H1 (cell line): ENCODE data around the gene LOXL1. TPM values are rescaled to one million over a fixed set of nuclear protein-coding genes. Genes with fewer than 3 reads are reported as not detected.

Source experiments
- CHD2 ChIP-seq: IDR thresholded peaks from 2 replicates; pipeline ENCODE4 v1.6.1; 2012; ENCODE audit warnings: low read length, improper control_type of control experiment
- CREB1 ChIP-seq: IDR thresholded peaks from 2 replicates; pipeline ENCODE4 v1.6.1; 2012; ENCODE audit warnings: inconsistent platforms
- CTBP2 ChIP-seq: IDR thresholded peaks from 2 replicates; pipeline ENCODE4 v1.7.0; 2011; ENCODE audit warnings: borderline replicate concordance, mild to moderate bottlenecking, moderate library complexity, mixed read lengths, low read length; ENCODE audit not compliant: insufficient read depth, insufficient read length
- KDM1A ChIP-seq: fragments of 200-600, 300-600 bp; sonication (generic); IDR thresholded peaks from 2 replicates; pipeline ENCODE4 v1.7.1; 2016; ENCODE audit warnings: mild to moderate bottlenecking, low read length, borderline replicate concordance
- SAP30 ChIP-seq: fragments of 300-600 bp; sonication (generic); IDR thresholded peaks from 2 replicates; pipeline ENCODE4 v1.7.1; 2012; ENCODE audit warnings: low read length, moderate library complexity, mild to moderate bottlenecking, inconsistent platforms; ENCODE audit not compliant: insufficient read depth, insufficient replicate concordance
- SP1 ChIP-seq: IDR thresholded peaks from 2 replicates; pipeline ENCODE4 v1.6.1; 2011; ENCODE audit warnings: low read depth, low read length
- SP4 ChIP-seq: IDR thresholded peaks from 2 replicates; pipeline ENCODE4 v1.6.1; 2012; ENCODE audit warnings: low read length, inconsistent platforms
- SUZ12 ChIP-seq: fragments of 200-600 bp; sonication (generic); IDR thresholded peaks from 2 replicates; pipeline ENCODE4 v1.6.1; 2012; ENCODE audit warnings: mild to moderate bottlenecking, inconsistent platforms, low read length, moderate library complexity, mixed read lengths
- polyA plus RNA-seq, 7 experiments: library from polyadenylated mRNA; depleted of rRNA in 3 of 7; stranded (reverse) in 5 of 7; unstranded in 2 of 7; fragments of >200 nt in 5 of 7; fragments of 200-250 nt in 2 of 7; gene quantifications; 1 replicate in 5 of 7; 2 replicates in 1 of 7; 4 replicates in 1 of 7; pipeline versions ENCODE4 v1.2.1 to v1.2.3, GENCODE V29; 2011 to 2013; ENCODE audit warnings: missing spikeins in 2 of 7, mixed read lengths in 2 of 7
- total RNA-seq: library from RNA; stranded (reverse); fragmentation: NEBNext Ultra II Directional; extraction: Animal tissue kit (Norgen Biotek cat#: 25700); gene quantifications from 2 replicates; pipeline ENCODE4 v1.2.1, GENCODE V29; 2021
- TF ChIP-seq, protein P1 (sequence below): IDR thresholded peaks from 2 replicates; pipeline ENCODE4 v1.6.1; 2011; ENCODE audit warnings: low read depth, mild to moderate bottlenecking, low read length; ENCODE audit not compliant: insufficient read depth
- TF ChIP-seq, protein P2 (sequence below): fragments of 300-600 bp; sonication (generic); IDR thresholded peaks from 2 replicates; pipeline ENCODE4 v1.7.1; 2012; ENCODE audit warnings: low read length, moderate library complexity, mild to moderate bottlenecking, inconsistent platforms; ENCODE audit not compliant: insufficient replicate concordance

LOXL1 gene
- total and polyA plus RNA-seq, 2 of the 8 experiments (the other 6 are each of a cell fraction or from before 2014, with no cell fraction given): 8.1 to 14.4 TPM

DNA sequence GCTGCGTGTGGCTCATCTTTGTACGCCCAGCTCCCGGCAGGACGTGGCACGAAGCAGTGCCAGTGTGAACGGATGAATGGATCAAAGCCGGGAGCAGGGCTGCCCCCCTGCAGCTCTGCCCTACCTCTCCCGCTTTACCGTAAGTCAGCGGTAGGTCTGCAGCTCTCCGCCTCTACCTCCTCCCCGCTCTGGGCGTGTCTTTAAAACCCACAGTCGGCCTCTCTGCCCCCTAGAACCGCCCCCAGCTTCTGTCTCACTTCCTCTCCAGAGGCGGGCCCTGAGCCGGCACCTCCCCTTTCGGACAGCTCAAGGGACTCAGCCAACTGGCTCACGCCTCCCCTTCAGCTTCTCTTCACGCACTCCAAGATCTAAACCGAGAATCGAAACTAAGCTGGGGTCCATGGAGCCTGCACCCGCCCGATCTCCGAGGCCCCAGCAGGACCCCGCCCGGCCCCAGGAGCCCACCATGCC is 68.2 kb downstream of the LOXL1 start, which contains the start of gene PML (continued):
- TF ChIP-seq CHD2: no peak
- 0 out of 2 replicates have a peak, but pooled peaks have one; percentile 57 for TF ChIP-seq SP1
- TF ChIP-seq, protein P1, sequence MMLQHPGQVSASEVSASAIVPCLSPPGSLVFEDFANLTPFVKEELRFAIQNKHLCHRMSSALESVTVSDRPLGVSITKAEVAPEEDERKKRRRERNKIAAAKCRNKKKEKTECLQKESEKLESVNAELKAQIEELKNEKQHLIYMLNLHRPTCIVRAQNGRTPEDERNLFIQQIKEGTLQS: no peak
- no peak for TF ChIP-seq CREB1
- TF ChIP-seq KDM1A: no peak
- 0 out of 2 replicates have a peak, but pooled peaks have one; percentile 19 for TF ChIP-seq SP4
- TF ChIP-seq, protein P2, sequence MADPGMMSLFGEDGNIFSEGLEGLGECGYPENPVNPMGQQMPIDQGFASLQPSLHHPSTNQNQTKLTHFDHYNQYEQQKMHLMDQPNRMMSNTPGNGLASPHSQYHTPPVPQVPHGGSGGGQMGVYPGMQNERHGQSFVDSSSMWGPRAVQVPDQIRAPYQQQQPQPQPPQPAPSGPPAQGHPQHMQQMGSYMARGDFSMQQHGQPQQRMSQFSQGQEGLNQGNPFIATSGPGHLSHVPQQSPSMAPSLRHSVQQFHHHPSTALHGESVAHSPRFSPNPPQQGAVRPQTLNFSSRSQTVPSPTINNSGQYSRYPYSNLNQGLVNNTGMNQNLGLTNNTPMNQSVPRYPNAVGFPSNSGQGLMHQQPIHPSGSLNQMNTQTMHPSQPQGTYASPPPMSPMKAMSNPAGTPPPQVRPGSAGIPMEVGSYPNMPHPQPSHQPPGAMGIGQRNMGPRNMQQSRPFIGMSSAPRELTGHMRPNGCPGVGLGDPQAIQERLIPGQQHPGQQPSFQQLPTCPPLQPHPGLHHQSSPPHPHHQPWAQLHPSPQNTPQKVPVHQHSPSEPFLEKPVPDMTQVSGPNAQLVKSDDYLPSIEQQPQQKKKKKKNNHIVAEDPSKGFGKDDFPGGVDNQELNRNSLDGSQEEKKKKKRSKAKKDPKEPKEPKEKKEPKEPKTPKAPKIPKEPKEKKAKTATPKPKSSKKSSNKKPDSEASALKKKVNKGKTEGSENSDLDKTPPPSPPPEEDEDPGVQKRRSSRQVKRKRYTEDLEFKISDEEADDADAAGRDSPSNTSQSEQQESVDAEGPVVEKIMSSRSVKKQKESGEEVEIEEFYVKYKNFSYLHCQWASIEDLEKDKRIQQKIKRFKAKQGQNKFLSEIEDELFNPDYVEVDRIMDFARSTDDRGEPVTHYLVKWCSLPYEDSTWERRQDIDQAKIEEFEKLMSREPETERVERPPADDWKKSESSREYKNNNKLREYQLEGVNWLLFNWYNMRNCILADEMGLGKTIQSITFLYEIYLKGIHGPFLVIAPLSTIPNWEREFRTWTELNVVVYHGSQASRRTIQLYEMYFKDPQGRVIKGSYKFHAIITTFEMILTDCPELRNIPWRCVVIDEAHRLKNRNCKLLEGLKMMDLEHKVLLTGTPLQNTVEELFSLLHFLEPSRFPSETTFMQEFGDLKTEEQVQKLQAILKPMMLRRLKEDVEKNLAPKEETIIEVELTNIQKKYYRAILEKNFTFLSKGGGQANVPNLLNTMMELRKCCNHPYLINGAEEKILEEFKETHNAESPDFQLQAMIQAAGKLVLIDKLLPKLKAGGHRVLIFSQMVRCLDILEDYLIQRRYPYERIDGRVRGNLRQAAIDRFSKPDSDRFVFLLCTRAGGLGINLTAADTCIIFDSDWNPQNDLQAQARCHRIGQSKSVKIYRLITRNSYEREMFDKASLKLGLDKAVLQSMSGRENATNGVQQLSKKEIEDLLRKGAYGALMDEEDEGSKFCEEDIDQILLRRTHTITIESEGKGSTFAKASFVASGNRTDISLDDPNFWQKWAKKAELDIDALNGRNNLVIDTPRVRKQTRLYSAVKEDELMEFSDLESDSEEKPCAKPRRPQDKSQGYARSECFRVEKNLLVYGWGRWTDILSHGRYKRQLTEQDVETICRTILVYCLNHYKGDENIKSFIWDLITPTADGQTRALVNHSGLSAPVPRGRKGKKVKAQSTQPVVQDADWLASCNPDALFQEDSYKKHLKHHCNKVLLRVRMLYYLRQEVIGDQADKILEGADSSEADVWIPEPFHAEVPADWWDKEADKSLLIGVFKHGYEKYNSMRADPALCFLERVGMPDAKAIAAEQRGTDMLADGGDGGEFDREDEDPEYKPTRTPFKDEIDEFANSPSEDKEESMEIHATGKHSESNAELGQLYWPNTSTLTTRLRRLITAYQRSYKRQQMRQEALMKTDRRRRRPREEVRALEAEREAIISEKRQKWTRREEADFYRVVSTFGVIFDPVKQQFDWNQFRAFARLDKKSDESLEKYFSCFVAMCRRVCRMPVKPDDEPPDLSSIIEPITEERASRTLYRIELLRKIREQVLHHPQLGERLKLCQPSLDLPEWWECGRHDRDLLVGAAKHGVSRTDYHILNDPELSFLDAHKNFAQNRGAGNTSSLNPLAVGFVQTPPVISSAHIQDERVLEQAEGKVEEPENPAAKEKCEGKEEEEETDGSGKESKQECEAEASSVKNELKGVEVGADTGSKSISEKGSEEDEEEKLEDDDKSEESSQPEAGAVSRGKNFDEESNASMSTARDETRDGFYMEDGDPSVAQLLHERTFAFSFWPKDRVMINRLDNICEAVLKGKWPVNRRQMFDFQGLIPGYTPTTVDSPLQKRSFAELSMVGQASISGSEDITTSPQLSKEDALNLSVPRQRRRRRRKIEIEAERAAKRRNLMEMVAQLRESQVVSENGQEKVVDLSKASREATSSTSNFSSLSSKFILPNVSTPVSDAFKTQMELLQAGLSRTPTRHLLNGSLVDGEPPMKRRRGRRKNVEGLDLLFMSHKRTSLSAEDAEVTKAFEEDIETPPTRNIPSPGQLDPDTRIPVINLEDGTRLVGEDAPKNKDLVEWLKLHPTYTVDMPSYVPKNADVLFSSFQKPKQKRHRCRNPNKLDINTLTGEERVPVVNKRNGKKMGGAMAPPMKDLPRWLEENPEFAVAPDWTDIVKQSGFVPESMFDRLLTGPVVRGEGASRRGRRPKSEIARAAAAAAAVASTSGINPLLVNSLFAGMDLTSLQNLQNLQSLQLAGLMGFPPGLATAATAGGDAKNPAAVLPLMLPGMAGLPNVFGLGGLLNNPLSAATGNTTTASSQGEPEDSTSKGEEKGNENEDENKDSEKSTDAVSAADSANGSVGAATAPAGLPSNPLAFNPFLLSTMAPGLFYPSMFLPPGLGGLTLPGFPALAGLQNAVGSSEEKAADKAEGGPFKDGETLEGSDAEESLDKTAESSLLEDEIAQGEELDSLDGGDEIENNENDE: no peak
- no peak for TF ChIP-seq SUZ12
- no peak for TF ChIP-seq CTBP2
- no peak for TF ChIP-seq SAP30
